HEK293 (cell line): ENCODE data around the gene FAM168A.

Source experiments
- HOXD13 ChIP-seq: sonication (generic); formaldehyde crosslinking; IDR thresholded peaks from 2 replicates; pipeline ENCODE4 v1.8.0; 2022; ENCODE audit warnings: missing genetic modification reagents, borderline replicate concordance
- TSHZ1 ChIP-seq: fragments of 450-650 bp; formaldehyde crosslinking; IDR thresholded peaks from 2 replicates; pipeline ENCODE4 v1.5.1; 2016; ENCODE audit warnings: missing biosample characterization, missing genetic modification characterization, borderline replicate concordance
- ZNF138 ChIP-seq: fragments of 450-650 bp; formaldehyde crosslinking; IDR thresholded peaks from 2 replicates; pipeline ENCODE4 v1.5.1; 2016; ENCODE audit warnings: missing biosample characterization, missing genetic modification characterization, borderline replicate concordance
- ZNF146 ChIP-seq: fragments of 450-650 bp; formaldehyde crosslinking; IDR thresholded peaks from 2 replicates; pipeline ENCODE4 v1.5.1; 2016; ENCODE audit warnings: missing biosample characterization, missing genetic modification characterization
- ZNF274 ChIP-seq, 2 experiments: fragments of 200-500 bp in 1 of 2; fragments of 450-650 bp in 1 of 2; sonication (Bioruptor generic) in 1 of 2; formaldehyde crosslinking in 1 of 2; IDR thresholded peaks; 2 replicates each; pipeline versions ENCODE4 v1.5.1 to v1.6.1; 2014 to 2016; ENCODE audit warnings: borderline replicate concordance in 1 of 2, inconsistent platforms in 1 of 2, low read length in 1 of 2, missing biosample characterization in 1 of 2, missing genetic modification characterization in 1 of 2
- ZNF776 ChIP-seq: fragments of 450-650 bp; formaldehyde crosslinking; IDR thresholded peaks from 2 replicates; pipeline ENCODE4 v1.5.0; 2017; ENCODE audit warnings: missing biosample characterization, missing genetic modification characterization, borderline replicate concordance
- TF ChIP-seq, protein P1 (sequence below): fragments of 450-650 bp; formaldehyde crosslinking; IDR thresholded peaks from 2 replicates; pipeline ENCODE4 v1.5.1; 2016; ENCODE audit warnings: missing biosample characterization, missing genetic modification characterization

DNA sequence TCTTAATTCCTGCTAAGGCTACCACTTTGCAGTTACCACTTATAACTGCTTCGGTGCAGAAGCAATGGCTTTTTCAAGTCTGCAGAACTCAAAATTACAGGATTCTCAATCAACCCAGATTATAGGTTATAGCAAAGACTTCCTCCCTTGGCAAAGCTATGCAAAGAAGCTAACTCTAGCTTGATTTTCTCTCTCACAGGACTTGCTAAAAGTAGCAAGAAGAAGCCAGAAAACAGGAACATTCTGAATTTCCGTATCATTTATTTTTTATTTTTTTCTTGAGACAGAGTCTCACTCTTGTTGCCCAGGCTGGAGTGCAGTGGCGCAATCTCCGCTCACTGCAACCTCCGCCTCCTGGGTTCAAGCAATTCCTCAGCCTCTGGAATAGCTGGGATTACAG lies 37.8 kb upstream of the FAM168A start:
- no peak for TF ChIP-seq HOXD13 (CRISPR knock-in tag)
- no peak for TF ChIP-seq ZNF274 (IDR thresholded peaks at IDR 0.05; ENCODE audit: low read length)
- TF ChIP-seq ZNF274 (tag by site-specific recombination; IDR thresholded peaks at IDR 0.05; ENCODE audit: borderline replicate concordance) = no peak
- TF ChIP-seq, protein P1, sequence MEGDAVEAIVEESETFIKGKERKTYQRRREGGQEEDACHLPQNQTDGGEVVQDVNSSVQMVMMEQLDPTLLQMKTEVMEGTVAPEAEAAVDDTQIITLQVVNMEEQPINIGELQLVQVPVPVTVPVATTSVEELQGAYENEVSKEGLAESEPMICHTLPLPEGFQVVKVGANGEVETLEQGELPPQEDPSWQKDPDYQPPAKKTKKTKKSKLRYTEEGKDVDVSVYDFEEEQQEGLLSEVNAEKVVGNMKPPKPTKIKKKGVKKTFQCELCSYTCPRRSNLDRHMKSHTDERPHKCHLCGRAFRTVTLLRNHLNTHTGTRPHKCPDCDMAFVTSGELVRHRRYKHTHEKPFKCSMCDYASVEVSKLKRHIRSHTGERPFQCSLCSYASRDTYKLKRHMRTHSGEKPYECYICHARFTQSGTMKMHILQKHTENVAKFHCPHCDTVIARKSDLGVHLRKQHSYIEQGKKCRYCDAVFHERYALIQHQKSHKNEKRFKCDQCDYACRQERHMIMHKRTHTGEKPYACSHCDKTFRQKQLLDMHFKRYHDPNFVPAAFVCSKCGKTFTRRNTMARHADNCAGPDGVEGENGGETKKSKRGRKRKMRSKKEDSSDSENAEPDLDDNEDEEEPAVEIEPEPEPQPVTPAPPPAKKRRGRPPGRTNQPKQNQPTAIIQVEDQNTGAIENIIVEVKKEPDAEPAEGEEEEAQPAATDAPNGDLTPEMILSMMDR (tag by site-specific recombination) = no peak
- no peak for TF ChIP-seq ZNF138
- TF ChIP-seq ZNF146 (tag by site-specific recombination) = no peak
- no peak for TF ChIP-seq ZNF776 (tag by site-specific recombination)
- TF ChIP-seq TSHZ1 (tag by site-specific recombination) = no peak
